ENCODE measurements around the gene MPZL2.
A peak's percentile ranks its signal among the peaks of the same experiment; 100 is the strongest.

The MPZL2 gene

DNA sequence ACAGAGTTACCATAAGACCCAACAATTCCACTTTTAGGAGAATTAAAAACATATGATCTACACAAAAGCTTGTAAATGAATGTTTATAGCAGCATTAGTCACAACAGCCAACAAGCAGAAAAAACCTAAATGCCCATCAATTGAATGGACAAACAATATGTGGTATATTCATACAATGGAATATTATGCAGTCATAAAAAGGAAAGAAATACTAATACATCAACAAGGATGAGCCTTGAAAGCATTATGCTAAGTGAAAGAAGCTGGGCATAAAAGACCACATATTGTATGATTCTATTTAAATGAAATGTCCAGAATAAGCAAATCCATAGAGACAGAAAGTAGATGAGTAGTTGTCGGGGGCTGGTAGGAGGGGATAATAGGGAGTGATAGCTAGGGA lies 5.0 kb downstream of the MPZL2 start:
- Histone ChIP-seq H3K4me3 (ENCODE audit: low read depth in 1 of 2, low read length in 2 of 2) (no peak overlapping the region), H3K27me3 (ENCODE audit: insufficient read depth, low read length, poor library complexity) (no peaks in the 10 kb centered on the region), H4K20me1 (ENCODE audit: insufficient read depth, low read length) (no peaks in the 10 kb centered on the region), H3K36me3 (ENCODE audit: insufficient read depth, low read length) (no peaks in the 10 kb centered on the region), H3K4me2 (ENCODE audit: insufficient read depth, low read length) (no peak overlapping the region), H3K9me3 (ENCODE audit: insufficient read depth, low read length, severe bottlenecking) (no peaks in the 10 kb centered on the region), H3K9ac (ENCODE audit: low read depth, low read length) (no peak overlapping the region), H2AFZ (ENCODE audit: low read depth, low read length) (no peak overlapping the region), H3K27ac (ENCODE audit: low read length) (no peak overlapping the region), H3K79me2 (ENCODE audit: insufficient read depth, low read length) (no peaks in the 10 kb centered on the region), H3K4me1 (ENCODE audit: insufficient read depth, low read length) (no peaks in the 10 kb centered on the region)
- TF ChIP-seq EZH2 (IDR thresholded peaks at IDR 0.05; ENCODE audit: borderline replicate concordance, low read depth, low read length, severe bottlenecking): no peak
- TF ChIP-seq, protein P1, sequence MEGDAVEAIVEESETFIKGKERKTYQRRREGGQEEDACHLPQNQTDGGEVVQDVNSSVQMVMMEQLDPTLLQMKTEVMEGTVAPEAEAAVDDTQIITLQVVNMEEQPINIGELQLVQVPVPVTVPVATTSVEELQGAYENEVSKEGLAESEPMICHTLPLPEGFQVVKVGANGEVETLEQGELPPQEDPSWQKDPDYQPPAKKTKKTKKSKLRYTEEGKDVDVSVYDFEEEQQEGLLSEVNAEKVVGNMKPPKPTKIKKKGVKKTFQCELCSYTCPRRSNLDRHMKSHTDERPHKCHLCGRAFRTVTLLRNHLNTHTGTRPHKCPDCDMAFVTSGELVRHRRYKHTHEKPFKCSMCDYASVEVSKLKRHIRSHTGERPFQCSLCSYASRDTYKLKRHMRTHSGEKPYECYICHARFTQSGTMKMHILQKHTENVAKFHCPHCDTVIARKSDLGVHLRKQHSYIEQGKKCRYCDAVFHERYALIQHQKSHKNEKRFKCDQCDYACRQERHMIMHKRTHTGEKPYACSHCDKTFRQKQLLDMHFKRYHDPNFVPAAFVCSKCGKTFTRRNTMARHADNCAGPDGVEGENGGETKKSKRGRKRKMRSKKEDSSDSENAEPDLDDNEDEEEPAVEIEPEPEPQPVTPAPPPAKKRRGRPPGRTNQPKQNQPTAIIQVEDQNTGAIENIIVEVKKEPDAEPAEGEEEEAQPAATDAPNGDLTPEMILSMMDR (IDR thresholded peaks at IDR 0.05; ENCODE audit: borderline replicate concordance, extremely low read depth, low read length, poor library complexity, severe bottlenecking): no peak
- no peak for ATAC-seq (ENCODE audit: insufficient read depth, low read depth)
- DNase-seq: no peak

DNA sequence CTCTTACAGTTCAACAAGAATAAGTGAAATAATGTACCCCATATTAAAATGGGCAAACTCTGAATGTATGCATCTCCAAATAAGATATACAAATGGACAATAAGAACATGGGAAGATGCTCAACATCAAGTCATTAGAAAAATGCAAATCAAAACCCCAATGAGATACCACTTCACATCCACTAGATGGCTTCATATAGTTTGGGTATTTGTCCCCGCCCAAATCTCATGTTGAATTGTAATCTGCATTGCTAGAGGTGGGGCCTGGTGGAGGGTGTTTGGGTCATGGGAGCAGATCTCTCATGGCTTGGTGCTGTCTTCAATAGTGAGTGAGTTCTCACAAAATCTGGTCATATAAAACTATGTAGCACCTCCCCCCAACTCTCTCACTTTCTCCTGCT lies 5.7 kb downstream of the MPZL2 start:
- Histone ChIP-seq H2AFZ (ENCODE audit: low read depth, low read length) (no peak overlapping the region), H3K9ac (ENCODE audit: low read depth, low read length) (no peak overlapping the region), H3K27ac (ENCODE audit: low read length) (no peak overlapping the region), H3K79me2 (ENCODE audit: insufficient read depth, low read length) (no peaks in the 10 kb centered on the region), H3K4me2 (ENCODE audit: insufficient read depth, low read length) (no peak overlapping the region), H3K27me3 (ENCODE audit: insufficient read depth, low read length, poor library complexity) (no peaks in the 10 kb centered on the region), H3K4me1 (ENCODE audit: insufficient read depth, low read length) (peaks cover 1% of the 10 kb centered on the region; the same call in 1 of the 2 replicates), H4K20me1 (ENCODE audit: insufficient read depth, low read length) (no peaks in the 10 kb centered on the region), H3K4me3 (ENCODE audit: low read depth in 1 of 2, low read length in 2 of 2) (no peak overlapping the region), H3K9me3 (ENCODE audit: insufficient read depth, low read length, severe bottlenecking) (no peaks in the 10 kb centered on the region), H3K36me3 (ENCODE audit: insufficient read depth, low read length) (no peaks in the 10 kb centered on the region)
- TF ChIP-seq, protein P1 (IDR thresholded peaks at IDR 0.05; ENCODE audit: borderline replicate concordance, extremely low read depth, low read length, poor library complexity, severe bottlenecking): peak; percentile 68
- no peak for TF ChIP-seq EZH2 (IDR thresholded peaks at IDR 0.05; ENCODE audit: borderline replicate concordance, low read depth, low read length, severe bottlenecking)
- DNase-seq: peak; percentile 48
- peak; percentile 81 for ATAC-seq (ENCODE audit: insufficient read depth, low read depth)

DNA sequence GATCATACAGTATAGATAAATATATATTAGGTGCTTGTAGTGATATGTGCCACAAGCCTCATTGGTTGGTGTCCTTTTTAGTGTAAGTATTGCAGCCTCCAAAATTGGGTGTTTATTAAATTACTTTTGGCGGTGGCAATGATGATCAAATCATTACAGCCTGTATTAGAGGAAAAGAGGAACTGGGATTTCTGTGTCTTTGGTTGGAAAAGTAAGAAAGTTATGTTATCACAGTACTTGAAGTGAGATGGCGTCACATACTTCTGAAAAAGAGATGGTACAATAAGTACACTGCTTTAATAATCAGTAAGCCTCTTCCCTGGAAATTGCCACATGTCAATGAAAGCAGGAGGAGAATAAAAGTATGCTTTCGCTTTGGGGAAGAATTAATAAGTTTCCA lies 11.4 kb downstream of the MPZL2 start:
- ATAC-seq (ENCODE audit: insufficient read depth, low read depth) (no peak), DNase-seq (no peak)
- Histone ChIP-seq H3K9me3 (ENCODE audit: insufficient read depth, low read length, severe bottlenecking) (no peaks in the 10 kb centered on the region), H3K27me3 (ENCODE audit: insufficient read depth, low read length, poor library complexity) (no peaks in the 10 kb centered on the region), H2AFZ (ENCODE audit: low read depth, low read length) (peak overlapping the region; percentile 100), H3K9ac (ENCODE audit: low read depth, low read length) (peak overlapping the region; percentile 59), H4K20me1 (ENCODE audit: insufficient read depth, low read length) (no peaks in the 10 kb centered on the region), H3K4me1 (ENCODE audit: insufficient read depth, low read length) (peaks cover 25% of the 10 kb centered on the region), H3K79me2 (ENCODE audit: insufficient read depth, low read length) (peaks cover 11% of the 10 kb centered on the region), H3K36me3 (ENCODE audit: insufficient read depth, low read length) (no peaks in the 10 kb centered on the region), H3K4me3 (ENCODE audit: low read depth in 1 of 2, low read length in 2 of 2) (peak overlapping the region; percentile 46 to 76), H3K27ac (ENCODE audit: low read length) (peak overlapping the region; percentile 94; the same call in 1 of the 2 replicates), H3K4me2 (ENCODE audit: insufficient read depth, low read length) (peak overlapping the region; percentile 78)
- TF ChIP-seq, protein P1 (IDR thresholded peaks at IDR 0.05; ENCODE audit: borderline replicate concordance, extremely low read depth, low read length, poor library complexity, severe bottlenecking): no peak
- no peak for TF ChIP-seq EZH2 (IDR thresholded peaks at IDR 0.05; ENCODE audit: borderline replicate concordance, low read depth, low read length, severe bottlenecking)

Measured in DND-41 (cell line).